ENCODE data around the gene XRCC3.
"Not testable (repeated sequence)": the region's sequence is repeated elsewhere in the genome, so short reads cannot be mapped to it uniquely, and the experiment has no call there.

The XRCC3 gene

DNA sequence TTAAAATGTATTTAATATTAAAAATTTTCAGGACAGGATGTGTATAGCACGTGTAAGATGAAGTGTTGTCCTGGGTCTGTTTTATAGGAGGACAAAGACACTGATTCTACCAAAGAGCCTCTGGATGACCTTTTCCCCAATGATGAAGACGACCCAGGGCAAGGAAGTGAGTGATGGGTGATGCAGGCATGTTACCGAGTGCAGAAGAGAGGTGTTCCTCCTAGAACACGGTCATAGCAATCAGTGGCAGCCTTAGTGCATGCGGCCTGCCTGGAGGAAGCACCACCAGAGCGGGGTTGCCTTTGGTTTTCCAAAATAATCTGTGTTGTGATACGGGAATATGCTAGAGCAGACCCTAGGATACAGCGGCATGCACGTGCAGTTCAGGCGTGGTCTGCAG lies 53.2 kb downstream of the XRCC3 start:
- no peak for DNase-seq

GRCh38 chr14:103659631-103660030 lies 55.6 kb downstream of the XRCC3 start:
- no peak for DNase-seq

DNA sequence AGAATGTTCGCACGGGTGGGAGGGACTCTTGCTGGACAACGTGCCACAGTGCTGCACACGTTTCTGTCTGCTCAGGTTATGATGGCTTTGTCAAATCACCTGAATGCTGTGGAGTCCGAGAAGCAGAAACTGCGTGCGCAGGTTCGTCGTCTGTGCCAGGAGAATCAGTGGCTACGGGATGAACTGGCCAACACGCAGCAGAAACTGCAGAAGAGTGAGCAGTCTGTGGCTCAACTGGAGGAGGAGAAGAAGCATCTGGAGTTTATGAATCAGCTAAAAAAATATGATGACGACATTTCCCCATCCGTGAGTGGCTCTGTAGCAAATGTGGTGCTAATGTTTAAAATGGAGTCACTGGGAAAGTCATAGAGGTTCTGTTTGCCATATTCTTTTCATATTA lies 57.8 kb downstream of the XRCC3 start:
- no peak for DNase-seq

DNA sequence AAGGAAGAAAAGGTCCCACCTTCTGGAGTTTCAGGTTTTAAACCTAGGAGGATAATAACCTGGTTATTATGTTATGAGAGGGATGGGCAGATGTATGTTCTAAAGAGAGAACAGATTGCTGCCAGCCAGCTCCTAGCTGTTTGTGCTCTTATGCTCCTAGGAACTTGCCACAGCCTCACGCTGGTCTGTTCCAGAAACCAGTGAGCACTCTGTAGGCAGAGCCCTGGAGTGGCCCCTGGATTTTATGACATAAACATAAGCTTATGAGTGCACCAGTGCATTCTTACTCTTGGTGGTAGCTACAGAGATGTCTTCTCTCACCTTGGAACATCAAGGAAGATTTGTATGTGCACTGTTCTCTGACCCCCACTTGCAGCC lies 58.5 kb downstream of the XRCC3 start:
- DNase-seq = no peak

GRCh38 chr14:103656031-103656755 lies 59.1 kb downstream of the XRCC3 start:
- DNase-seq = no peak

DNA sequence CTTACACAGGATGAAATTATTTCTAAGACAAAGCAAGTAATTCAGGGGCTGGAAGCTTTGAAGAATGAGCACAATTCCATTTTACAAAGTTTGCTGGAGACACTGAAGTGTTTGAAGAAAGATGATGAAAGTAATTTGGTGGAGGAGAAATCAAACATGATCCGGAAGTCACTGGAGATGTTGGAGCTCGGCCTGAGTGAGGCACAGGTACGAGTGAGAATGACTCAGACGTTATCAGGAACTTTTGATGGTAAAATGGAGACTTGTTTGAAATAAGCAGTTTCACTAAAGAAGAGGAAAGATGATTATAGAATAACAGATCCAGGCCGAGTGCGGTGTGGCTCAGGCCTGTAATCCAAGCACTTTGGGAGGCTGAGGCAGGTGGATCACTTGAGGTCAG lies 60.6 kb downstream of the XRCC3 start:
- no peak for DNase-seq

DNA sequence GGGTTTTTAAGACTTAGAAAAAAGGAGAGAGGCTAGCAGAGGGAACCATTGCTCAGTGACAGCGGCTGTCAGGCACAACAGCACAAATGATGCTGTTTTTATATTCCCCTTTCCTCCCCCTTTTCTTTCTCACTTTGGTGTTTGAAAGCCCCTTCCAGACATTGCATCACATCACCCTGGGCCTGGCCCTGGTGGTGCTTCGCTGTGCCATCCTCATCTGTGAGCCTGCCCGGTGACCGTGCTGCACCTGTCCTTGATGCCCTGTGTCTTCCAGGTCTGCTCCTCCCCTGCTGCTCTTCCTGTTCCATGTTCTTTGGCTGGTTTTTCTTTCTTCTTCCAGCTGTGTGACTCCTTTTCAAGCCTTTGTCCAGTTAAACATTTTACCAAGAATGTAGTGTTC lies 61.4 kb downstream of the XRCC3 start:
- no peak for DNase-seq

DNA sequence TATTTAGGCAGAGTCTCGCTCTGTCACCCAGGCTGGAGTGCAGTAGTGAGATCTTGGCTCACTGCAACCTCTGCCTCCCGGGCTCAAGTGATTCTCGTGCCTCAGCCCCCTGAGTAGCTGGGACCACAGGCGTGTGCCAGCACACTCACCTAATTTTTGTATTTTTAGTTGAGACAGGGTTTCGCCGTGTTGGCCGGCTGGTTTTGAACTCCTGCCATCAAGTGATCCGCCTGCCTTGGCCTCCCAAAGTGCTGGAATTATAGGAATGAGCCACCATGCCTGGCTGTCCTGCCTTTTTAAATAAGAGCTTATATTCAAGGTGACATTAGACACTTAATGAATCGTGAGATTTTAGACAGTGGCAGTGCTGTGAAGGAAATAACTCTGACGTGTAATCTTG lies 61.9 kb downstream of the XRCC3 start:
- not testable (repeated sequence) for DNase-seq

GRCh38 chr14:103652806-103653205 lies 62.4 kb downstream of the XRCC3 start:
- no peak for DNase-seq

GRCh38 chr14:103651585-103651984 lies 63.7 kb downstream of the XRCC3 start:
- DNase-seq = no peak

DNA sequence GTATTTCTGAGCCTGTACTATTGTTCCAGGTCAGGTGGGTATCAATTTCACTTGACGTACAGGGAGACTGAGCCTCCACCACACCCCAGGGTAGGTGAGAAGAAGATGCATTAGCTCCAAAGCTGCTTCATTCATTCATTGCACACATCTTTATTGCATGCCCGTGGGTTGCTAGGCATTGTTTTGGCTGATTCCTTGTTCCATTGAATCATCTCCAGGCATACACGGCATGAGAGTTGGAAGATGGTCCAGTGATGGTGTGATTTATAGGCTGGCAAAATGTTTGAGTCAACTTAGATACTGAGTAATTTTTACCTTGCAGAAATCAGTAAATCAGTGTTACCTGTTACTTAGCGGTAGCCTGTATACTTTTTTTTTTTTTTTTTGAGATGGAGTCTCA lies 65.0 kb downstream of the XRCC3 start:
- no peak for DNase-seq

- no peak for DNase-seq
Measured at GRCh38 chr14:103649001-103649400, 66.2 kb downstream of the XRCC3 start.

Measured in activated CD8-positive, alpha-beta memory T cell treated with anti-CD3 and anti-CD28 coated beads for 24 hours (primary cell).